KG1 (cell line): ENCODE results near the gene B4GALT5.

ENCODE experiments used
- DNase-seq: peaks from one replicate; lab custom pipeline; 2025; lab: John Stamatoyannopoulos, UW

Gene B4GALT5

DNA sequence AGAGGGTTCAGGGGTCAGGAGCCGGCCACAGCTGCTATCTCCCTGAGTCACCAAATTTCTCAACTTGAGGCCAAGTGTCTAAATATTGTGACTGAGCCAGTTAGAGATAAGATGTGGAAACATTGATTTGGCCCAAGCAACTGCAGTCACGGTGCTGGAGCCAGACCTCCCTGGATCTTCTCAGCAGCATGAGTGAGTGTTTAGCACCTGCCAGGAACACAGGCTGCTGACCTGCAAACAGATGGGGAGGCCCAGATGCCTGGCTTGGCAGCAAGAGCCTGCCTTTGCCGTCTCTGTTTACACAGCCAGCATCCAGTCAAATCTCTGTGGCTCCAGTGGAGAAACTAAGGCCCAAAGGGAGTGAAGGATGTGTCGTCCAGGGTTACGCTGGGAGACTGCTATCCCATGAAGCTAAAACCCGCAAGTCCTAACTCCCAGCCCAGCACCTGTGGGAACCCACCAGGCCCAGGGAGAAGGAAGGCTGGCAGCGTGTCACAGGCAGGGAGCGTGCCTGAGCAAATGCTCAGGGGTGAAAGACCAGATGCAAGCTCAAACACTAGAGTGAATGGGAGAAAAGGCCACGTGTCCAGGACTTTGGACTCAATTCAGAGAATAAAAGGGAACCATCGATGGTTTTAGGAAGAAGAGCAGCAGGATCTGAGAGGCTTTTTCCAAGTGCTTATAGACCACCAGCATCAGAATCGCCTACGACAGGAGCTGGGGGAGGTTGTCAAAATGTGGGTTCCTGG, 129.8 kb downstream of the B4GALT5 start:
- no peak for DNase-seq

DNA sequence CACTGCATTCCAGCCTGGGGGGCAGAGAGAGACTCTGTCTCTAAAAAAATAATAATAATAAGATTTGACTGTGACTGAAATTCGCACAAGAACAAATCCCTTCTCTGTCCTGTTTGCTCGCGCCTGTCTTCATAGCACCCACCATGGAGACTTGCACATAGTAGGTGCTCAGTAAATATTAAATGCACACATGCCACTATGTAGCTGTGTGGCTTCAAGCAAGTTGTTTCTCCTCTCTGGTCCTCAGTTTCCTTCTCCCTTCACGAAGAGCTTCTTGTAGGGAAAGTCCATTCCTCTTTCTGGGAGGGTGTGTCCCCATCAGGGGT, 130.4 kb downstream of the B4GALT5 start:
- no peak for DNase-seq
